Ammon's horn (tissue), 1 donor: ENCODE results near the gene LEPR.

ENCODE experiments used
- DNase-seq: peaks from one replicate; pipeline ENCODE4 v3.0.0-alpha.2; 2016; ENCODE audit warnings: low spot score

Gene LEPR

DNA sequence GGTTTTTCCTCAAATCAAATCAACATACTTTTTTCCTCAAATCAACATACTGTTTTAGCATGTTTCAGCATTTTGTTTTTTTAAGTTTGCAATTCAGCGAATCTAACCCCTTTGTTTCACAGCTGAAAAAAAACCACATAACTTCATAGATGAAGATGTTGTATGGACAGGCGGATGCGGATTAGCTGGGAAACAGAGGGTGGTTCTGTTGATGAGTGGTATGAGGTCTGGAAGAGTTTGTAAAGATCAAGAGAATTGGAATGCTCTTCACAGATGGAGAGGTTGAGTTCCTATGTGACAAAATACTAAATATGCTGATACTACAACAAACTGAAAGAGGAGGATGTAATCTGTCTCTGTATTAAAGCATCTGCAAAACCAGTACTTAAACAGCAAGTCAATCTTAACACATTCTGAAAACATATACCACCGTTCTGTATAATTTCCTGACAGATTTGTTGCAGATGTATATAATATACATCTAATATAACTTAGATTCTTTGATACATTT, 10.6 kb upstream of the LEPR start:
- DNase-seq: no peak

DNA sequence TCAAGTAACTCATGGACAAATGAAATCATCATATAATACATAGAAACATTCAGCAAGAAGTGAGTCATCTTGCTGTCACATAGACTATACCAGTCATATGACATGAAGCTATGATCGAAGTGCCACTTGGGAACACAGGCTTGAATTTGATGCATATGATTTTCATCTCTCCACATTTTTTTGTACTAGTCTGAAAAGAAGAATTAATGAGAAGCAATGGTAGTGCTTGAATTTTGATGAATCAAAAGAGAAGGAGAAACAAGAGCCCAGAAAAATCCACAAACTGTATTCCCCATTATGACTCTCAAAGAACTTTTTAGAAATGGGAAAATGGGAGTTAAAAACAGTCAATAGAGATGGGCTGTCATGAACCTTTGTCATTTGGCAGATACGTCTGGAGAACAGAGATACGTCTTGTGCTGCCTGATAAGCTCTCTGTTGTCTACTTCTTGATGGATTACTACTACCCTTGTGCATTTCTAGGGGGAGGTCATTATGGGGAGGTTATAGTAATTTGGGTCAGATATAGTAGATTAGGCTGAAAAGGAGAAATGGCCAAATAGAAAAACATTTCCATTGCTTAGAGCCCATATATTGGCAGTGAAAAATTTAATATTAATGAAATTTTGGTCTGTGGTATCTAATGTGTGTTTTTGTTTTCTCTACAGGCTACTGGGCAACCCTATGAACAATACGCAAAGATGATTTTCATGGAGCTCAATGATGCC, 8.0 kb upstream of the LEPR start:
- DNase-seq: no peak

DNA sequence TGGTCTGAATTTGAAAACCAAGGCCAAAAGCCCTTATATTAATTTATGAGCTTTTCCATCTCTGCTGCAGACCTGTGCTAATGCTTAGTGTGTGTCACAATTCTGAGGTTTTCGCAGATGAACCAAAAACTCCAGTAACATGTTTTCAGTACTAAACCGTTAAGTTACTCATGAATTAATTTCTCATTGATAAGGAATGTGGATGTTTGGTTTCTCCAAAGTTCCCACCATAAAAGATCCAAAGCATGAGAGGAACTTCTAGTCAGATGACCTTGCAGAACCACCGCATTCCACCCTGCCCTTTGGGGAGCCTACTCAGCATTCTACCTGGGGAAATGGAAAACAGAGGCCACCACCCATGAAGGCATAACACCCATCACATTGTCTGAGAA, 7.5 kb upstream of the LEPR start:
- DNase-seq: no peak

DNA sequence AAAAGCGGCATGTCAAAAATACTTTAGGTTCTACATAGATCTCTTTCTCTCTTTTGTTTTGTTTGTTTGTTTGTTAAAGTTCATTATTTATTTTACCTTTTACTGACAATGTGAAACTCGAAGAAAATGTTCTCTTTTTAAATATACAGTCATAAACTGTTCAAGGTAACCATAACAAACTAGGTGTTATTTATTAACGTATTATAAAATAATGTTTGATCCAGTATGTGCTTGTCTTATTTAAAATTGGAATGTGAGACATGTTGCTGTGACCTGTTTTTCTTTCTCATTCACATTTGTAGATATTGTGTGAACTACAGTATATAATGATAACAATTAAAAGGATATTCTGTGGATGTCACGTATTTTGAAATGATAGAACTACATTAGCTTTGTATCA, 5.9 kb upstream of the LEPR start:
- DNase-seq: no peak

DNA sequence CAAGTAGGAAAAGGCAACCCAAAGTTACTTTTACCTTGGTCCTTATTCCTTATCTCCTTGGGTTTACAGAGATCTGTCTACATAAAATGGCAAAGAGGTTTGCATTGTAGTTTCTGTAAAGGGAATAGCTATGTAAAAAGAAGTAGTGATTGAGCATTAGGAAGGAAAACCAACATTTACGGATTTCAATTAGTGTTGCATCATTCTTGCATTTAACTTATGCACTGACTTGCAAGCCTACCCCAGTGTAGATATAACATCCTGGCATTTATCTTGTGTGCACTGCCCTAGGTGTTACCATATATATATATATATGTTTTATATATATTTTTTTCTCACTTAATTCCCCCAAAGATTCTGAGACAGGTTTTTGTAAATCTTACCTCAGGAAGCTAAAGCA, 3.7 kb upstream of the LEPR start:
- no peak for DNase-seq

DNA sequence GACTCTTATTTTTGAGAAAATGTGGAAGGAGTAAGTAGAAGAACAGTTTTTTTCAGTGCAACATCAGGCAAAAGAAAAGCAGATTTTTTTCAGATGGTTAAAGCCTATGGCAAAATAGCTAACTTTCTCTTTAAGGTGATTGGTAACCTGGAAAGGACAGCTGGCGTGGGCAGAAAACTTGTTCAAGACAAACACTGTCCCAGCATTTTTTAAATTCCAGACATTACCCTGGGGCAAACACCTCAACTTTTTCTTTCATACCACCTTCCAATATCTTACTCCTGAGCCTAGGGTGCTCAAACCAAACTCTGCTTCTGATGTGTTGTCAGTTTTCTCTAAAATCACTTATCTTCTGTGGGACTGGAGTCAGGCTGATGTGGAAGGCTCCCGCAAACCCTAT, 2.7 kb upstream of the LEPR start:
- no peak for DNase-seq

DNA sequence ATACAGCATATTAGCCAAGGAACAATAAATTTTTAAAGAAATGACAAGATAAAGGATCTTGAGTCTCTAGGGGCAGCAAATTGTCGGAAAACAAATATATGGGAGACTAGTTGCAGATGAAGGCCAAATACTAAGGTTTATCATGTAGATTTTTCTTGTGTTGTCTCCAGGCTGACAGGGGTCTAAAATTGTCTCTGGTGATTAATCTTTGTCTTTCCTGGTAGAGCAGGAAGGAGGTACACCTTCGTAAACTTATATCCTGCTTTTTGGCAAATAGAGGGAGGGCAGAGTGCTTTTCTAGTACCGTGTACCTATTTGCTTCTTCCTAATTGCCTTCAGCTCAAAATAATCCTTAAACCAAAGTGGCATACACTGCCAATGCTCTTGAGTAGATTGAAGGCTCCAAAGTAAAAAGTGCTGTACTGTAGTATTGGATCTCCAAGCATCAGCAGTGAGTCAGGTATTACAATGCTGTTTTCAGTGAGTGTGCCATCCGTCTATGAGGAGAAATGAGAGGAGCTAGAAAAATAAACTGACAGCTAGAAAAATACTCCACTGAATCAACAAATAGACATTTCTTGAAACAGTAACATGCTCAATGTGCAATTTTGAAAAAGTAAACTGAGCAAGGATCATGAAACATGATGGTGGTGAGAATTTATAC, 1.8 kb upstream of the LEPR start:
- no peak for DNase-seq

DNA sequence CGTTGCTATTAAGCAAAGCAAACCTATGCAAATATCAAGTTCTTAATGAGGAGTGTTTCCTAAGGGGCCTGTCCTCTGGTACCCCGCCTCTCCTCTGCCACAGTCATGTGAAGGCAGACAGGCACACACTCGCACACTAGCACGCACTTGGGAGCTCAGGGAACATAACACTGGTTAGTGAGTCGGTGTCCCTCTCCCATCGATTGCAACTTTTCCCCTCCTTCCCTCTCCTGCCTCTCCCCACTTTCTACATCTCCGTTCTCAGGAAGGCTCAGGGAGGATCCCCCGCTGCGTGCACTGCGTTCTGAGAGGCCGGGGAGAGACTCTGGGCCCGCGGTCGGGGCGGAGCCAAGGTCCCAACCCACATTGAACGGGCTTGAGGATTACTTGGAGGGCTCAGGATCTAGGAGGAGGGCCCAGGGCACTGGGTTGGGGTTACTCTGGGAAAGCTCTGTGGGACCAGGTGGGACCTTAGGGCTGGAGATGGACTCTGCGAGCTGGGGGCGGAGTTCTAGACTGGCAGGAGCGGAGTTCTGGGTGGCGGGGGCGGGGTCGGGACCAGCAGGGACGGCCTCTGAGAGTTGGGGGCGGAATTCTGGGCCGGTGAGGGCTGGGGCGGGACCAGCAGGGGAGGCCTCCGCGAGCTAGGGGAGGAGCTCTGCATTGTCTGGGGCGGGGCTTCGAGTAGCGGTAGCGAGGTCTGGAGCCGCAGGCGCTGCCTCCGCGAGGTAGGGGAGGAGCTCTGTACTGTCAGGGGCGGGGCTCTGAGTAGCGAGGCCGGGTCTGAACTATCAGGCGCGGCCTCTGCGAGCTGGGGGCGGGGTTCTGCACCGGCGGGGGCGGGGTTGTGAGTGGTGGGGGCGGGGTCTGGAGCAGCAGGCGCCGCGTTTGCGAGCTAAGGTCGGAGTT, 533 bp upstream of the LEPR start:
- DNase-seq: peak; percentile 99

DNA sequence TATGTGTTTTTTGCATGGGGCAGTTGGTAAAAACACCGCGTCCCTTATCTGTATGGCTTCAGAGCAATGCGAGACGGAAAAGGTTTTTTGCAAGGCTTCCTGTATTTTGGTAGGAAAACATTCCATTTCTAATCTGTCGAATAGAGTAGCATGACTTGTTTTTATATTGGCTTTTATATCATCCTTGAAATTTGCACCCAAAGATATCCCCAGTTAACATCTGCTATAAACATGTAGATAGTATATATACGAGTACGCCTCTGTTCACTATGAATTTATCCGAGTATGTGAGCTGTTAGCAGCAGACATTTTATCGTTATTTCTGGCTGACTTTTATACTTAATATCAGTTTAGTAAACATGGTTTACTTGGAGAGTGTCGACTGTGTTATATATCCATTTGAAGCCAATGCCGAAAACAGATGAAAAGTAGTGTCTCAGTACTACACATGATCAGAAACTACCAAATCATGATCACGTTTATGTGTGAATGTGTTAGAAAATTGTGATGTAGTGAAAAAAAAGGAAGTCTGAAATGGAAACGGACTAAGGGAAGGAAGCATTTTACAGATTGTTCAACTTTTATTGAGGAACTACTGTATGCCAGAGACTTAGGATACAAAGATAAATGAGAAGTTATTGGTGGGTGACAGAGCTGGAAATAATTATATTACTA, 1.0 kb downstream of the LEPR start:
- no peak for DNase-seq

DNA sequence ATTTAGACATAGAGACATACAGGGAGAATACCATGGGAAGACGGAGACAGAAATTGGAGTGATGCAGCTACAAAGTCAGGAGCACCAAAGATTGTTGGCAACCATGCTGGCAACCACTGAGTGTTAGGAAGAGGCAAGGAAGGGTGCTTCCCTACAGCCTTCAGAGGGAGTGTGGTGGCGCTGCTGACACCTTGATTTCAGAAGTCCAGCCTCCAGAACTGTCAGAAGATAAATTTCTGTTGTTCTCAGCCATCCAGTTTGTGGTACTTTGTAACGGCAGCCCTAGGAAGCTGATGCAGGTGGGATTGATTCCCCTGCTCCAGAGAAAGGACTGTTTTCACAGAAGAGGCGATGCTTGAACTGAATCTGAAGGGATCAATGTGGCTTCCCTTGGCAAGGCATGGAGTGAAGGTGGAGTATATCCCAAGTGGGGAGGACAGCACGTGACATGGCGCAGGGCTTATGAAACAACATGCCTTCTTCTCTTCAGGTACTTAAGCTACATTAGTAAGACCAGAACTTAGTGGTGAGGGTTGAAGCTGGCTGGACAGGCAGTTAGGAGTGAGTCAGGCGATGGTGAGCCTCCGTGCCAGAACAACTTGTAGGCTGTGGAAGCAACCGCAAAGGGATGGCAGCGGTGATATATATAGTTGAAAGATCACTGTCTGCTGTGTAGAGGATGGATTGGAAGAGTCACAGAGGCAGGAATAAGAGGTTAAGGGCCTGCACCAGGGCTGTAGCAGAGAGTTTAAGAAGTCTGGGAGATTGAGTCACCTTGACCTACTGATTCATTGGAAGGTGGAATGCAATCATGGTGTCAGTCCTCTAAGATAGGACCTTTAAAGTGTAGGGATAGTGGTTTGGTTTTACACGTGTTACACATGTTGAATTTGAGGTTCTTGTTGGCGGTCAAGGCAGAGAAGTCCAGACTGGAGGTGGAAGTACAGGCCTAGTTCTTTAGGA, 2.1 kb downstream of the LEPR start:
- no peak for DNase-seq

DNA sequence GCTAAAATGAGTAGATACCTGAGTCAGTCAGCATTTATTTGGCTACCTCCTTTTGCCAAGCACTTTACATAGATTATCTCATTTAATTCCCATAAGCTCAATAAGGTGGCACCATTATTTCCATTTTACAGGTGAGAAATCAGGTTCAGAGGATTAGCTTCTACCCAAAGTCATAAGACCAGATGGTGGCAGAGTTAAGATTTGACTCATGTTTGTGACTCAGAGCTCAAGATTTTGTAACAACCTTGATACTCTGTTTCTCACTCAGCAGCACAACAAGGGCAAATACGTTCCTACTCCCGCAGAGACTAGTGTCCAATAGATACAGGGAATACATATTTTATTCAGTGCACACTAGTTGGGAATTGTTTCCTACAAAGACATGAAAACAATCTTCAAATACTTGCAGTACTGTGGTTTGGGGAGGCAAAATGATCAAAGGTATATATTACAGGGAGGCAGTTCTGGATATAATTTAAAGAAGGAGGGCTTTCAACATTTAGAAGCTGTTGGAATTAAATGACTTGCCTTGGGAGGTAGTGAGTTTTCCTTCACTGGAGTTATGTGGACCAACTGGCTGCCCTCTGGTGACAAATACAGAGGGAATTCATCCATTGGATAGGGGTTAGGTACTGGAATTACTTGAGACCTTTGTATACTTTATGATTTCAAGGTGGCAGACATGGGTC, 3.6 kb downstream of the LEPR start:
- DNase-seq: no peak

DNA sequence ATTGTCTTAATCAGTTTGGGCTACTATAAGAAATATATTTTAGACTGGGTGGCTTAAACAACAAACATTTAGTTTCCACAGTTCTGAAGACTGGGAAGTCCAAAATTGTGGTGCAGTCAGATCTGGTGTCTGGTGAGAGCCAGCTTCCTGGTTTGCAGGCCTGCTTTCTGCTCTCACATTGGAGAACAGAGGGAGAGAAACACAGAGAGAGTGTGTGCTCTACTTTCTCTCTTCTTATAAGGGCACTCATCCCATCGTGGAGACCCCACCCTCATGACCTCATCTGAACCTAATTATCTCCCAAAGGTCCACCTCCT, 4.1 kb downstream of the LEPR start:
- DNase-seq: no peak

DNA sequence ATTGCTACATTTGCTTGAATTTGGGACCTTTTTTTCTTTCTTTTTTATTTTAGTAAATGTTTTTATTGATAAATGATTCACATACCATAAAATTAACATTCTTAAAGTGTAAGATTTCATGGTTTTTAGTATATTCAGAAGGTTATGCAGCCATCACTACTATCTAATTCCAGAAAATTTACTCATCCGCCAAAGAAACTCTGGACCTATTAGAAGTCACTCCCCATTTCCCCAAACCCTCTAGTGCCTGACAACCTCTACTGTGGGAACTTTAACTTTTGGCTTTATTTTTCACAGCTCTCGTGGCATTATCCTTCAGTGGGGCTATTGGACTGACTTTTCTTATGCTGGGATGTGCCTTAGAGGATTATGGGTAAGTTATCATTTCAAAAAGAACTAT, 4.5 kb downstream of the LEPR start:
- no peak for DNase-seq

DNA sequence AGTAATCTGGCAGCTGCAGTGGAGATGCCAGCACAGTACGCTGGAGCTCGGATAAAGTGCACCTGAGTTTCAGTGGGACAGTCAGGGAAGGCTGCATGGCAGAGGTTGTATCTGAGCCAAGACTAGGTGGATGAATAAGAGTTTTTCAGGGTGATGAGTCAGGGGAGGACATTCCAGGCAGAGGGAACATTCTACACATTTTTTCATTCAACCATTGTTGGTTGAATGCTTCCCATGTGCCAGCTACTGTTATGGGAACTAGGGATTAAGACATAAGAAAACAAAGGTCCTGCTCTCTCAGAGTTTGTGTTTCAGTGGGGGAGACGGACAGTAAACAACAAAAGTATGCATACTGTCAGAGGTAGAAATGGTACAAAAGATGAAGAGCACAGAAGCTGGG, 5.2 kb downstream of the LEPR start:
- DNase-seq: no peak

DNA sequence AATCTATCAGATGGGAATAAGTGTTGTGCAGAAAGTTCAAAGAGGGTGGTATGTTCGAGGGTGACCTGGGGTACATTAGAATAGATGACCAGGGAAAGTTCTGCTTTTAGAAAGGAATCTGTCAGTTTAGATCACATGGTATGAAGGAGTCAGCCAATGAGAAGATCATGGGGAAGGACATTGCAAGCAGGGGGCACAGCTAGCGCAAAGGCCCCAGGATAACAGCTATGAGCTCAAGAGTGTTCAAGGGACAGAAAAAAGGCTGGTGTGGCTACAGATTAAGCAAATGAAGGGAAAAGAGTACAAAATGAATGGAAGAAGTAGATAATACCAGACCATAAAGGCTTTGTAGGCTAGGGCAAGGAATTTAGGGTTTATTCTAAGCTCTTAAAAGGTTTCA, 8.6 kb downstream of the LEPR start:
- no peak for DNase-seq

DNA sequence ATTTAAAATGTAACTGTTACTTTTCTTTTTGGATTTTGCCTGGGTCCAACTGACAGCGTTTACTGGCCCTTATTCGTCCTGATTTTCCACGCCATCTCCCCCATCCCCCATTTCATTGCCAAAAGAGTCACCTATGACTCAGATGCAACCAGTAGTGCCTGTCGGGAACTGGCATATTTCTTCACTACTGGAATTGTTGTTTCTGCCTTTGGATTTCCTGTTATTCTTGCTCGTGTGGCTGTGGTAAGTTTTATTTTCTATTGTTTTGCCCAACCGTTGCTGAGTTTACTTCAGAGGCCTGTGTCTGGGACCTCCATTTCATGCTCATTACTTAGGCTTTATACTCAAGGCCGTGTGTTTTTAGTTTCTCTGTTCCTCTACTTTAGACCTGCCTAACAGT, 9.3 kb downstream of the LEPR start:
- DNase-seq: no peak

DNA sequence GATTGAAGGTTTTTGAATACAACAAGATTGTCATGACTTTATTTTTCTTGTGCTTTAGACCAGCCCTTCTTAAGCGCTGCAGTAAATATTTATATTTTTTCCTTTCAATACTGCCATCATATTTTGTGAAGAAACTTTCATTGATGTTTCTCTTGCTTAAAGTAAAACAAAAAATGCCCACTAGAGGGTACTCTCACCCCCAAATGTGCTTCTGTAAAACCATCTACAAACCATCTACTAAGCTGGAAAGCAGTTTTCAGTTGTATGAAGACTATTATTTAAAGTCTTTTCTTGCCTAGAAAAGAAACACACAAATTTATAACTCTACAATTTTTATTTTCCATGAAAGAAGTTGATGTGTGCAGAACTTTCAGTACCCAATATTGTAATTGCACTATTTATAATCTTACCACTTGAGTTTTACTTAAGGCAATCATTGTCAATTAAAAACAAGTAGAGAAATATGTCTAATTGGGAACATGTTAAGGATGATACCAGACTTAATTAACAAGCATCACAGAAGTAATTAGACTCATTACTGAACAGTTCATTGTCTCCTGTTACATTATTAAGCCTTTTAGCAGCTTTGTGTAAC, 10.7 kb downstream of the LEPR start:
- peak; percentile 50 for DNase-seq

DNA sequence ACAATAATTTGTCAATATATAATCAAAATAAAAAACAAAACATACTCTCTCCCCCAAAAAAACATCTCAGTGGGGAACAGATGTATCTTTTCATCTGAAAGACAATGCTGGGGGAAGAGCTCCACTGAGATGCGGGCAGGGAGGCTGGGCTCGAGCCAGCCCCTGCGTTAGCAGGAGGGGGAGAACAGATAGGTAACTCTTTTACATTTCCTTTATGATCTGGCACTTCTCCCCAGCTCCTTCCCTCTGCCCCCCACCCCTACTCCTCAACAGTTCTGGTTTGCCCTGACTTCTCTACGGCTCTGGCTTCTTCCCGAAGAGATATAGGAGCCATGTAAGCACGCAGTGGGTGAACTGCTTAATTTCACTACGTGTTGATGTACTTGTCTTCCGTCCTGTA, 12.4 kb downstream of the LEPR start:
- DNase-seq: no peak

DNA sequence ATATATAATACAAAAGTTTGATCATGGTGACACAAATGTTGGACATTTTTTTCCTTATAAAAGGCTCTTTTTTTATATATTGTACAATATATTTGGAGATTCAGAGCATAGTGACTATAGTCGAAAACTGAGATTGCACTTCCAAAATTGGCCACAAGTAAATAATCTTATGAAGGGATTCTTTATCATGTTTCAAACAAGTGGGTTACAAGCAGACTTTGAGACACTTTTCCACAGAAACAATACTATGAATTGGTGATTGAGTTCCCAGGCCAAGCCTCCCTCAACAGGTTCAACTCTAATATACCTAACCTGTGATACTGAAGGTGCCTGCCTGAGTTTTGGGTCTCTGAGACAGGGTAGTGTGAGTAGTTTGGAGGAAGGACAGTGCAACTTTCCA, 13.8 kb downstream of the LEPR start:
- no peak for DNase-seq

DNA sequence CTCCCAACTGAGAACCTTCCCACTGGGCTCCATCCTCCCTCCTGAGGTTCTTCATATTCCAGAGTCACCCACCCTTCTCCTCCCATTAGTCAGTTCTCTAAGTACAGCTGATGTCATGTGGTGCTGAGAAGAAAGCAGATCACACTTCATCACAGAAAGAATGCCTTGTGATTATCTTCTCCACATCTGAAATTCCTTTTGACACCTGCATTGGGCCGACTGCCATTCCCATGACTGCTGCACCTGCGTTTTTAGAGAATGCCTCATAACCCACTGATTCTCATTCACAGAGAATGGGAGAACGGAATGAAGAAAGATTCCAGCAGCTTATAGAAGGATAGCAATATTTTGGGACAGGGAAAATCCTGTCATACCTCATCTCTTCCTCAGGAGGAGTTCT, 14.3 kb downstream of the LEPR start:
- DNase-seq: no peak
